Embryonic facial prominence (tissue), 1 donor: ENCODE measurements around the gene U2AF1L4.
A peak's percentile ranks its signal among the peaks of the same experiment; 100 is the strongest.

ENCODE experiments used
- DNase-seq: peaks from one replicate; pipeline ENCODE4 v3.0.0-alpha.2; 2016; ENCODE audit errors: extremely low spot score

U2AF1L4 gene

DNA sequence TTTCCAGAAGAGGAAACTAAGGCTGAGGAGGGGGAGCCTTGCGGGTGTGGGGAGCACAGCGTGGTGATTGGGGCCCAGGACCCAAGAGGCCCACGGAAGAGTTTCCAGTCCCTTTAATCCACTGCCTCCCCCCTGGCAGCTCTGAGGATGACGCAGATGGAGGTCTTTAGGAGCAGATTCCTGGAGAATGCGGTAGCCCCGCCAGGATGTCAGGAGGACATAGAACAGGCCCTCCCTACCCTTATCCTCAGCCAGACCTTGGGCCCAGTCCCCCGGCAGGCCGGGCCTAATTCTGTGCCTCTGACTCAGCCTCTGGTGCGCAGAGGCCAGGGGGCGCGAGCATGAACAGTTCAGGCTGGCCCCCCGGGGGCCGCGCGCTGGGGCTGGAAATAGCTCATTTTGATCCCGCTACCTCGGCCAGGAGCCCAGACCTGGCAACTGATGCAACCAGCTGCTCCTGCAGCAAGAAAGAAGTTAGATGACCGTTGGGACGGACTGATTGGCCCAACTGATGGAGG is 12.1 kb upstream of the U2AF1L4 start:
- peak; percentile 25 for DNase-seq

DNA sequence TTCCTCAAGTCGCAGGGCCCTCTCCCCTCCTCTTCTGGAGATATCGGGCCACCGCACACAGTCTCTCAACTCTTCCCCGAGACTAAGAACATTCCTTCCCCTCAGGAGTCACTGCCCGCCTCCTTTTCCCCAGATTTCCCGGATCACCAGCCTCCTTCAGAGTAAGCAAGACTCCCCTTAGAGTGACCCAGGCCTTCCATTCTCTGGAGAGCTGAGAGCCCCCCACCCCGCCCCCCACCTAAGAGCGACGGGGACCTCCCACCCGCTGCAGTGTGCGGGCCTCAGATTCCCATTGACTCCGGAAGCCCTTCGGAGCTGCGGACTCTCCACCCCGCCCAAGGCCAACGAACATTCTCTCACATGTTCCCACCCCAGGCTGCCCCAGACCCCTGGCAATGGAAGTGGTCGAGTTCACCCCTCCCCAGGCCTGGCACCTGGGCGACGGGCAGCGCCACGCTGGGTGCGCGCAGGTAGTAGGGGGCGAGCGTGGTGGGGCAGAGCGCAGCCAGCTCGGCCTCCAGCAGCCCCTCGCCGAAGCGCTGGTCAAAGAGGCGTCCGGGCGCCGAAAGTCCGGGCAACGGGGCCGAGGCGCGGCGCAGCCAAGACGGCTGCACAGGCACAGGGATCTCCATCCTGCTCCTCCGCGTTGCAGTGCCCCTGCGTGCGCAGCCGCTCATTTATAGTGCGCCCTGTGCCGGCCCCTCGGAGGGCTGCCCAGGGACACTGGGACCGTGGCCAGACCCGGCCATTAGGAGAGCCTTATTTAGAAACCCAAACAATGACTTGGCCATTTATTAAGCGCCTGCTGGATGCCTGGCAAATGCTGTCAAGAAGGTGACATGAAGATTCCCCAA is 11.4 kb upstream of the U2AF1L4 start, which contains the start of gene HSPB6:
TSS of gene HSPB6 (minus strand) at position 653 of the 854 bp plus-strand sequence. CDS start at position 632, 21 bp downstream.
- no peak for DNase-seq

GRCh38 chr19:35755550-35756376 is 10.5 kb upstream of the U2AF1L4 start:
- no peak for DNase-seq

GRCh38 chr19:35755131-35755549 is 9.9 kb upstream of the U2AF1L4 start:
- DNase-seq = no peak

DNA sequence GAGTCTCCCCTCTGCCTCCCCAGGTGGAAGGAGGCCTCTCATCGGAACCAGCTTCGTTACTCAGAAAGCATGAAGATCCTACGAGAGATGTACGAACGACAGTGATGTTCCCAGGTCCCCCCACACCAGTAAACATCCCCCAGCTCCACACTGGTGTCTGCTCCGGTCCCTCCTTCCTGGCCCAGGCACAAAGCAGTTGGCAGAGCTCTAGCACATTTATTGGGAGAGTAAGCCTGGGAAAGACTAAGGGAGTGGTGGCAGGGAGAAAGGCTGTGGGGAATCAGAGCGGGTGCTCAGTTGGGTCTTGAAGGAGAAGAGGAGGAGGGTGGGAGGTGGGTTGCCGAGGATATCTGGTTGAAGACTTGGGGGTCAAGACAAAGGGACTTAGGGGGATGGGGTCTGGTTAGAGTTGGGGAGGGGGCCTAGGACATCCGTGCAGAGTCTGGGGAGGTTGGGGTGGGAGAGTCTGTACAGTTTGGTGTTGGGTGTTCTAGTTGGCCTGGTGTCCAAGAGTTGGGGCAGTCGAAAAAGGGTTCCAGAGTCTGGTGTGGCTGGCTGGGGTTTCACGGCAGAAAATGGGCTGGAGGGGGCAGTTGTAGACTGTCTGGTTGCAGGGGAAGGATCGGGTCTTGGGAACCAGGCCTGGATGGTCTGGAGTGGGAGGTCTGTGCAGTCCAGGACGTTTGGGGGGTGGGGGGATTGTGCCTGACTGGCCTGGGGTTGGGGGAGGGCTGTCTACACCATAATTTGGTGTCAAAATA is 9.3 kb upstream of the U2AF1L4 start:
- peak; percentile 4 for DNase-seq

DNA sequence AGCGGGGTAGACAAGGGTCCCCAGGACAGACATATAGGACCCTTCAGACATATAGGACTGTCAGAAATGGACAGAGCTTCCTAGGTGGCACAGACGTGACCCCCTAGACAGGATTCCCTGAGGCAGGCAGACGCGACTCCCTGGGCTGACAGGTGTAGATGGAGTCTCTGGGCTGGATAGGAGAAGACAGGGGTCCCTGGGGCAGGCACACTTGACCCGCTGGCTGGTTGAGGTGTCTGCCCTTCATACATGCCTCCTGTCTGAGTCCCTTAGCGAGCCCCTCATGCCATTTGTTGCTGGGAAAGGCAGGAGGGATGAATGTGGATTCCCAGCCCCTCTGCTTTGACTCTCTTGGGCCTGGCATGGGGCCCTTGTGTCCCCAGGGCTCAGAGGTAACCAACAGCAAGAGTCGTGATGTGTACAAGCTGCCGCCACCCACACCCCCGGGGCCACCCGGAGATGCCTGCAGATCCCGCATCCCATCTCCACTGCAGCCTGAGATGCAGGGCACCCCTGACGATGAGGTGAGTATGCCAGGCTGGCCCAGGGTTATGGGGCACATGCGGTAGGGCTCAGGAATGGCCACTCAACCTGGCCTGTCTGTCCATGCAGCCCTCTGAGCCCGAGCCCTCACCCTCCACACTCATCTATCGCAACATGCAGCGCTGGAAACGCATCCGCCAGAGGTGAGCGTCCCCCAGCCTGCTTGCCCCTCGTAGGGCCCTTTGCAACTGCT is 8.6 kb upstream of the U2AF1L4 start:
- peak; percentile 3 for DNase-seq

- peak; percentile 4 for DNase-seq
Observed at GRCh38 chr19:35752746-35753350, 7.6 kb upstream of the U2AF1L4 start.

- DNase-seq = peak; percentile 1
Observed at GRCh38 chr19:35751839-35752745, 6.9 kb upstream of the U2AF1L4 start.

DNA sequence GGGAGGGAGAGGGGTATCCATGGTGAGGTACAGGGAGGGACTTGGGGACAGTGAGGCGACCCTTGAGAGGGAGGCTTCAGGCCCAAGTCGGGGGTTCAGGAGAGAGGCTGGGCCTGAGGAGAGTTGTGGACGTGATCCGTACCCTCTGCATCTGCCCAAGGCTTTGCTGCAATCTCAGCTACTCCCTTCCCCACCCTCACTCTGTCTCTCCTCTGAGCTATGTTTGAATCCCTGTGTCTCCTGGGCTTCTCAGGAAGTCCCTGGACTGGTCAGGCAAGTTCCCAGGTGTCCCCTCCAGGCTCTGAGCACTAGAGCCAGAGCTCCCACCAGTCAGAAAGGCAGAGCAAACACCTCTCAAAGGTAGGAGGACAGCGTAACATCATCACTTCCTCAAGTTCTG is 4.9 kb upstream of the U2AF1L4 start:
- peak; percentile 2 for DNase-seq

DNA sequence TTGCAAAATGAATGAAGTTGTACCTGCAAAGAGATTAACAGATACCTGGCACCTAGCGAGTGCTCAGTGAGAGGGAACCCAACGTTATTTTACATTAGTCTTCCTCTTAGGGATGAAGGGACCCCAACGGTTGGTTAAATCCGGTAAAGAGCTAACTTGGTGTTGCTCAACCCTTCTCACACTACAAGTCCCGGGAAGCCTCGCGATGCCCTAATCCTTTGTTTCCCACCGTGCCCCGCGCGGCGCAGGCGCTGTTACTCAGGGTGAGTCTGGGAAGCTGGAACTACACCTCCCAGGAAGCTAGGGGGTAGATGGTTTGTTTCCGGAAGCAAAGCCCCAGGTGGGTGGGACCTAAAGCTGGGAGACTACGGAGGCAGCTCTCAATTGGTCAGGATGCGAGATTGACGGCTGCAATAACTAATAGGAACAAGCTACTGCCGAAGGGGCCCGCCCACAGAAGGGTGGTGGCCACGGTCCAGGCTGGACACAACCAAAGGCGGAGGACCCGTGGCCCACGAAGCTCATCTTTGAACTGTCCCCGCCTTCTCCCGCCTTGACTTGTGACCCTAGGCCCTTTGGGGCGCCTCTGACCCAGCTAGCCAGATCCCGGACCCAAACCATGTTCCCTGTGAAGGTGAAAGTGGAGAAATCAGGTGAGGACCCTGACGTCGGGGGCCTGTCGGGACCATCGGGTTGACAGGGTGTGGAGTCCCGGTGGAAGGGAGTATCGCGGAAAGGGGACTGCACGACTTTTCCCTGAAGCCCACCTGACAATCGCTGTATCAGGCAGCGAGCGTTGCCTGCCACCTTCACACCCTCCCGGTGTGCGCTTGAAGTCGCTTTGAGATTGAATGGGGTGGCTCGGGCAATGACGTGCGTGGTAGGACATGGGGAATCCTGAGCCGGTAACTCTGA is 3.1 kb upstream of the U2AF1L4 start, which contains the start of gene LIN37:
TSS of gene LIN37 (plus strand) at position 471 of the 915 bp plus-strand sequence. CDS start at position 620, 149 bp downstream.
- DNase-seq = peak; percentile 97

GRCh38 chr19:35746531-35746930 is 1.3 kb upstream of the U2AF1L4 start:
- no peak for DNase-seq

- DNase-seq = no peak
Observed at GRCh38 chr19:35746087-35746462, 857 bp upstream of the U2AF1L4 start.

DNA sequence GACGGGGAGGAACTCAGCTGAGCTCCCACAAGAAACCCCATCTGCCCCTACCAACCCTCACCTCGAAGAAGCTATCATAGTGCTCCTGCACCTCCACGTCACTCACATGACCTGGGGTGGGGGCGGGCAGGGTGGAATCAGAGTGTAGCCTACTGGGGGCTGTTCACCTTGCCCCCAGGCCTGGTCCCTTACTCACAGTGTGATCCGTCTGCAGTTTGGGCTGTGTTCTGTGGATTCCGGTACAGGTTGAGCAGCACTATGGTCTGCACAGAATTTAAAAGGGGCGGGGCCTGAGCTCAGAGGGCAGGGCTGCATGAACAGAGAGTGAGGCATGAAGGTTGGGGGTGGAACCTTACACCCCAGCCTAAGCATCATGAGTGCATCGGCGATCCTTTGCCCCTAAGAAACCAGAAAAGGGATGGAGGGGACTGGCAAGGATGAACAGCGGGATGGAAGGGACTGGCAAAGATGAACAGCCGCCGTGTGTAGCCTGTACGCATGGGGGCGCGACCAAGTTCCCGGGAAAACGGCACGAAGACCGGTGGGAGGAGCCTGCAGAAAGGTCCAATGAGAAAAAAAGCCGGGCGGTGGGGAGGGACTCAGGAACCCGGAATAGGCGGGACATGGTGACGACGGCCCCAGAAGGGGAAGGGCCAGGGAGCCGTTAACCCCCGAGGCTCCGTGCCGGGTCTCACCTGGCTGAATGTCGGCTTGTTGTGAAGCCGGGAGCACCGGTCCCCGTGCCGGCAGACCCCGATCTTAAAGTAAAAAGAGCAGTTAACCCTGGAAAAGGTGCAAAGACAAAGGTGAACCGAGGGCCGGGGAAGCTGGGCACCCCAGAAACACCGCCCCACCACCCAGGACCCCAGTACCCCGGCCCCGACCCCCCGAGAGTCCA is 539 bp downstream of the U2AF1L4 start:
- peak; percentile 94 for DNase-seq

DNA sequence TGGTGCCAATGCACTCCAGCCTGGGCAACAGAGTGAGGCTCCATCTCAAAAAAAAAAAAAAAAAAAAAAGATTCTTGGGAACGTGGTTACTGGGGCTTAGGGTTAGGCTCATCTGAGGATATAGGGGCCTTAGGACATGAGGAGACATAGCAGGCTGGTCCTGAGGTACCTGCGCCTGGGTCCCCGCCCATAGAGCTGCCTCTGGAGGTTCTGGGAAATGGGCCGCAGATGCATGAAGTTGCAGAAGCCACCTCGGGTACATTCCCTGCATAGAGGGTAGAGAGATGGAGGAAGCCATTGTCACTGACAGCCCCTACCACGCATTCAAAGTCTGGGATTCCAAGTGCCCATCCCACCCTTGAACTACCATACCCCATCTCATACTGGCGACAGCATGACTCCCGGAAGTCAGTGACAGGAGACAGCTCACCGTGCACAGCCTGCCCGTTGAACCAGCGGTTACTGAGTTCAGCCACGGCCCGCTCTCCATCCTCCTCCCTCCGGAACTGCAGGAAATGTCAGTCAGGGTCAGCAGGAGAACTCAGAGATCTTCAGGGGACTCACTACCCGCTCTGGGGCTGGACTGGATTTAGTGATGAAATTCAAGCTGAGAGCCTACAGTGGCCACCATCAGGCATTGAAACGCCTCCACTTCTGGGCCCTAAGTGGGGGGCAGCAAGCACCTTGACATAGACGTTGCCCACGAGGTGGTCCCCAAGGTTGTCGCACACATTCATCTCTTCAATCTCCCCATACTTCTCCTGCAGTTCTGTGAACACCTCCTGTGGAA is 1.4 kb downstream of the U2AF1L4 start:
- DNase-seq = no peak

DNA sequence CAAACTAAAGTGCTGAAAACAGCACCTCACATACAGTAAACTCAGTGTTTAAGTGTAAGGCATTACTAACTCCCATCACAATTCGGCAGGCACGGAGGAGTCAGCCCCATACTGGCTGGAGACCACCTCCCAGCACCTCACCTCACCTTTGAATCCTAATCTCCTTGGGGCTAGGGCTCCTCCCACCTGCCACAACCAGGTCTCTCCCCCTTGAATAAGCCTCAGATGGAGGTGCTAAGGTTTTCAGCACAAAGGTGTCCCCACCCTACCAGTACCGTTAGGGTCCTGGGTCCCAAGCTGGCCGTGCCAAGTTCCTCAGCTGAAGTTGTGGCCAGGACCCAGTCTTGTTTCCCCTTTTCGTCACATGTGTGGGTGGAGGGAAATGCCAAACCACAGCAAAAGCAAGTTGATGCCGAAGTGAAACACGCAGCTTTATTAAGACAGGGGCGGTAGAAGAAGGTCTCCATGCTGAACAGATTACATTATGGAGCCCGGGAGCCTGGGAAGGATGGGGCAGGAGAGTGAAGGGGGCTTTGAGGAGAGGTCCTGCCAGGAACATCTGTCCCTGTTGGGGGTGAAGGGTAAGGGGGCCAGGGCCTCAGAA is 3.0 kb downstream of the U2AF1L4 start, which contains the start of gene IGFLR1:
TSS of gene IGFLR1 (minus strand) at position 332 of the 604 bp plus-strand sequence. CDS start 1,272 bp downstream, outside the sequence.
- no peak for DNase-seq

- DNase-seq = no peak
Observed at GRCh38 chr19:35741203-35741515, 4.1 kb downstream of the U2AF1L4 start.
